AG10803 (cell line): ENCODE results near the gene JCHAIN.

ENCODE experiments used
- DNase-seq: peaks from one replicate; pipeline ENCODE4 v3.0.0; 2010; ENCODE audit warnings: low read depth
- H3K4me3 ChIP-seq: 2 replicates; pipeline ENCODE4 v1.5.1; 2011; ENCODE audit warnings: mild to moderate bottlenecking, low read length, control low read depth
- TF ChIP-seq, protein P1 (sequence below): conservative IDR thresholded peaks from 2 replicates; pipeline ENCODE4 v1.5.1; 2011; ENCODE audit warnings: mild to moderate bottlenecking, low read length, control low read depth, inconsistent platforms

Gene JCHAIN

GRCh38 chr4:70624226-70624793 is 42.0 kb downstream of the JCHAIN start:
- no peak for DNase-seq
- TF ChIP-seq, protein P1, sequence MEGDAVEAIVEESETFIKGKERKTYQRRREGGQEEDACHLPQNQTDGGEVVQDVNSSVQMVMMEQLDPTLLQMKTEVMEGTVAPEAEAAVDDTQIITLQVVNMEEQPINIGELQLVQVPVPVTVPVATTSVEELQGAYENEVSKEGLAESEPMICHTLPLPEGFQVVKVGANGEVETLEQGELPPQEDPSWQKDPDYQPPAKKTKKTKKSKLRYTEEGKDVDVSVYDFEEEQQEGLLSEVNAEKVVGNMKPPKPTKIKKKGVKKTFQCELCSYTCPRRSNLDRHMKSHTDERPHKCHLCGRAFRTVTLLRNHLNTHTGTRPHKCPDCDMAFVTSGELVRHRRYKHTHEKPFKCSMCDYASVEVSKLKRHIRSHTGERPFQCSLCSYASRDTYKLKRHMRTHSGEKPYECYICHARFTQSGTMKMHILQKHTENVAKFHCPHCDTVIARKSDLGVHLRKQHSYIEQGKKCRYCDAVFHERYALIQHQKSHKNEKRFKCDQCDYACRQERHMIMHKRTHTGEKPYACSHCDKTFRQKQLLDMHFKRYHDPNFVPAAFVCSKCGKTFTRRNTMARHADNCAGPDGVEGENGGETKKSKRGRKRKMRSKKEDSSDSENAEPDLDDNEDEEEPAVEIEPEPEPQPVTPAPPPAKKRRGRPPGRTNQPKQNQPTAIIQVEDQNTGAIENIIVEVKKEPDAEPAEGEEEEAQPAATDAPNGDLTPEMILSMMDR, result no peak
- H3K4me3 ChIP-seq, result no peak overlapping the region

DNA sequence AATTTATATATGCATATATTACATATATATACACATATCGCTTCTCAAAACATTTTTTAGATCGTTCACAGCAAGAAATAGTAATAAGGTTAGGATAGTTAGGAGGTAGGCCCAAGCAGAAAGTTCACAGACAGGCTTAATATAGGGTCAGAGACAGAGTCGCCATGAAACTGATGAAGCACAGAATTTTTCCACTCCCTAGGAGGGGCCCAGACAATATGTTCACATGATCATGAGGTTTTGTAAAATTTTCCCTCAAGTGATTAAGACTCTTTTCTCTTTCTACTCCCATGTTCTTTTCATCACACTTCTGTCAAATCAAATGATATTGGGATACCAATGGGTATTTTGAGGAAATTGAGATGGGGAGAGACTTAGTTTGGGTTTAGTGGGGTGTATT is 43.0 kb downstream of the JCHAIN start:
- TF ChIP-seq, protein P1, result no peak
- DNase-seq, result no peak
- no peak overlapping the region for H3K4me3 ChIP-seq

DNA sequence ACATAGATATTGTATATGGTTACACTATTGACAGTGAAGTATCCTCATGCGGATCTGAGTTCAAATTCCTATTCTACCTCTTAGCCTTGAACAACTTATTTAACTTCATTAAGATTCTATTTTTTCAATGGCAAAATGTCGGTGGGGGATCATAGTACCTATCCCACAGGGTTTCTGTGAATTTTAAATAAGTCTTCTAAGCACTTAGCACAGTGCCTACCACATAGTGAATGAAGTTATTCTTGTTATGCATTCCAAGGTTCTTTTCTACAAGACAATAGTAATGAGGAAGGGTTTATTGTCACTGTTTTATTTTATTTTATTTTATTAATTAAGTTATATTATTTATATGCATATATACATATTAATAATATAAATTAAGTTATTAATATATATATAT is 46.5 kb downstream of the JCHAIN start:
- no peak overlapping the region for H3K4me3 ChIP-seq
- DNase-seq, result no peak
- TF ChIP-seq, protein P1, result no peak

- TF ChIP-seq, protein P1, result no peak
- no peak for DNase-seq
These were observed 47.0 kb downstream of the JCHAIN start for GRCh38 chr4:70619288-70619687.

DNA sequence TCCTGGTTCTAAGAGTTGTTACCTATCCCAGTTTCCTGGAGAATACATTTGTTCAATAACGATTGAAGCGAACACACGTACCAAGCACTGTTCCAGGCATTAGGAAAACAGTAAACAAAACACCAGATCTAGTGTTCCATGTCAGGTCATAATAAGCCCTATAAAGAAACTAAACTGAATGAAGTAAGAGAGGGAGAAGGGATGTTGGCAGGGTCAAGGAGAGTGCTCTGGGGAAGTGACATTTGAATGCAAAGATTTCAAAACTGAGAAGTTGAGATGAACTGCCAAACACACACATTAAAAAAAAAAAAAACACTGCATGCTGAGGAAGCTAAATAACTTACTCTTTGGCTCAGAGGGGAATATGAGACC is 52.1 kb downstream of the JCHAIN start:
- DNase-seq, result no peak
- H3K4me3 ChIP-seq, result peak overlapping the region; percentile 14
- TF ChIP-seq, protein P1, result no peak

More at GRCh38 chr4:70619288-70619687, 47.0 kb downstream of the JCHAIN start:
- H3K4me3 ChIP-seq, result no peak overlapping the region

DNA sequence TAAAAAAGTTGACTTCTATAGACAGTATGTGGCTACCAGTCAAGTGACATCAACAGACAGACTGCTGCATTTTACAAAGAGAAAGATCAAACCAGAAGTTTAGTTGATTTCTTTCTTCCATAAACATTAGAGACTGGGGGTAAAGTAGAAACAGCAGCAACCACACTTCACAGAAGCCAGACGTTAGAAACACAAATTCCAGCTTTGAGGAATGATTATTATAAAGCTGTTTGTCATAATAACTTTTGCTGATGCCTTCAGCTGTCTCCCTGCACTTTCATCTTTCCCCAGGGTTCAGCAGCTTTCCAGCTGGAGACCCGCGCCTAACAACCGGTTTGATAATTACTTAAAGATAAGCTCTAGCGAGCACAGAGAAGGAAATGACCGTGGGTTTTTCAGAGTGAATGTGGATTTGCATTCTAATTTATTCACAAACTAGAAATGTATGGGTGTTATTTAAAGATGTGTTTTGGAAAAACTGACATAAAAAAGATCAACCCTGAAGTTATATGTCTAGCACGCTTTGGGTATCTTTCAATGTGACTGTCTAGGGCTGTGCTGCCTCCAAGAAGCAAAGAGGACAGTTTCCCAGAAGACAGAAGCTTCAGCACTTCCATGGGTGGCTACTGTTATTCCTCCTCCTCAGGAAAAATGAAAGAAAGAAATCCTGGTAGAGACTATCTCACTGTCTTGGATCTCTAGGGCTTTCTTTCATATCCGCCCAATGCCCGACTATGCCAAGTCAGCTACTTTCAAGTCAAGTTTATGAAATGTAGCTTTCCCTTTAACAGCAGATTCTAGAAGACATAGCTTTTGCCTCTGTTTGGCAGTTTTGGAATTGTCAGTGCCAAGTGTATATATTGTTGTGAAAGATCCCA is 52.8 kb downstream of the JCHAIN start:
- peak overlapping the region; percentile 14 for H3K4me3 ChIP-seq
- TF ChIP-seq, protein P1, result no peak
- peak; percentile 18 for DNase-seq

GRCh38 chr4:70608324-70608723 is 58.0 kb downstream of the JCHAIN start:
- no peak overlapping the region for H3K4me3 ChIP-seq
- DNase-seq, result no peak
- TF ChIP-seq, protein P1, result no peak
